Fibroblast of the conjunctiva (primary cell): Measurements from ENCODE around the gene GLMN.
"Not testable (repeated sequence)": the region's sequence is repeated elsewhere in the genome, so short reads cannot be mapped to it uniquely, and the experiment has no call there.

Experiments used
- DNase-seq: peaks from one replicate; pipeline ENCODE4 v3.0.0-alpha.2; 2010; ENCODE audit warnings: low read depth

The GLMN gene

DNA sequence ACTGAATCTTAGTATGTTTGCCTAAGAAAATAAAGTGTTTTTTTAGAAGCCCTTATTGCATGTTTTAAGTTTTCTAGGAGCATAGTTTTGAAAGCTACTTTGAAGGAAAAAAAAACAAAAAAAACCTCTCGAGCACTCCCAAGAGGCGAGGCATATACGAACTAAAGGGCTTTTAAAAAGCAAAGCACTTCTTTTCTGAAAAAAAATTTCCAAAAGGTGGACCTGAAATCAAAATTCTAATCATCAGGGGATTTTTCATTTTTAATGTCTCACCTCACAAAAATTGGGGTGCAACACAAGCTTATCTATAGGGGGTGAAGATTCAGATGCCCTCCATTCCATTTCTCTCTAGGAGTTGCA lies 594 bp downstream of the GLMN start:
- no peak for DNase-seq

DNA sequence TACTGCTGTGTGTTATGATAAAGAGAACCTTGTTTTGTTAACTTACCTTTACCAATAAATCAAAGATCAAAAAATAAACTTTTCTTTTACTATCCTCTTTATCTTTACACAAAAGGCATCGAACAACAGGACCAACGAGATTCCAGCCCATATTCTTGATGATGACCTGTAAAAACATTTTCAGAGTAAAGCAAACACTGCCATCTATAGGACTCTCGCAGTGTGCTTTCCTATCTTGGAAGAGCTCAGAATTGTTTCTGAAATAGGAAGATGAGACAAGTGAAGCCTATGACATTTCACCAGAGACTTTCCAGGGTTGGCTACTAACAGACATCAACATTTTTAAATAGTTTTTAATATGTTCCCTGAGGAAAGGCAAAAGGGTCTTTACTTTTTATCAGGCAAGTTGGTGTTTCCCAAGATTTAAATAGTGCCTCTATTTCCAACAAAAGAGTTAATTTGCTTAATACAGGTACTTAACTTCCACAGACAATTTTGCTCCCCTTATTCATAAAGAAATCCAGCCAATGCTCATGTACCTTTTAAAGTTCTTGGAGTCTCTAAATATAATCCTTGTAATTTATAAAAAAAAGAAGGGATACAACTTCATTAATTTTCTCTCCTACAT lies 7.3 kb downstream of the GLMN start:
- peak; percentile 62 for DNase-seq

DNA sequence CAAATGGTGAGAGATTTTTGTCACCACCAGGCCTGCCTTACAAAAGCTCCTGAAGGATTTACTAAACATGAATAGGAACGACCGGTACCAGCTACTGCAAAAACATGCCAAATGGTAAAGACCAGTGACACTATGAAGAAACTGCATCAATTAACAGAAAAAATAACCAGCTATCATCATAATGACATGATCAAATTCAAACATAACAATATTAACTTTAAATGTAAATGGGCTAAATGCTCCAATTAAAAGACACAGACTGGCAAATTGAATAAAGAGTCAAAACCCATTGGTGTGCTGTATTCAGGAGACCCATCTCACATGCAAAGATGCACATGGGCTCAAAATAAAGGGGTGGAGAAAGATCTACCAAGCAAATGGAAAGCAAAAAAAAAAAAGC lies 17.4 kb downstream of the GLMN start:
- DNase-seq = not testable (repeated sequence)

DNA sequence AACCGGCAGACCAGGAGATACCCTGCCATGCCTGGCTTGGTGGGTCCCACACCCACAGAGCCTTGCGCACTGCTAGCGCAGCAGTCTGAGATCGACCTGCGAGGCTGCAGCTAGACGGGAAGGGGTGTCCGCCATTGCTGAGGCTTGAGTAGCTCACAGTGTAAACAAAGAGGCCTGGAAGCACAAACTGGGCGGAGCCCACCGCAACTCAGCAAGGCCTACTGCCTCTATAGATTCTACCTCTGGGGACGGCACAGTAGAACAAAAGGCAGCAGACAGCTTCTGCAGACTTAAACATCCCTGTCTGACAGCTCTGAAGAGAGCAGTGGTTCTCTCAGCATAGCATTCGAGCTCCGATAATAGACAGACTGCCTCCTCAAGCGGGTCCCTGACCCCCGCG lies 19.0 kb downstream of the GLMN start:
- DNase-seq = not testable (repeated sequence)

DNA sequence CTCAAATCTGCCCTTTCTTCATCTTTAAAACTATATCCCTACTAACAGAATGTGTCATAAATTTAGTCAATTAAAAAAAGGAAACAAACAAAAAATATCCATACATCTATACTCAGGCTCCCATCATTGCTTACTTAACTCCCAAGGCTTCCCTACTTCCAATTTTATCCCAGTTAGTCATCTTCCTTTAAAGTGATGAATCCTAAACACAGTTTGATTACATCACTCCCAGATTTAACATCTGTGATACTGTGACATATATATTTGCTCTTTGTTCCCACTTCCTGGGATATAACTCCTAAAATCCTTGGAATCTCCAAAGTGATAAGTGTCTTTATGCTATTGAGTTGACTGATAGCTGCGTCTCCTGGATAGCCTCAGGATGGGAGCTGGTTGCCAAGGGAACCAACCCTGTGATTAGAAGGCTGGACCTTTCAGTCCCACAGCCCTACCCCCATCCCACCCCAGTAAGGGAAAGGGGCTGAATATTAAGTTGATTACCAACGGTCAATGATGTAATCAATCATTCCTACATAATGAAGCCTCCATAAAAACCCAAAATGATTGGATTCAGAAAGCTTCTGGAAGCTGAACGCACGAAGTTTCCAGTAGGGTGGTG lies 21.6 kb downstream of the GLMN start:
- DNase-seq = no peak

DNA sequence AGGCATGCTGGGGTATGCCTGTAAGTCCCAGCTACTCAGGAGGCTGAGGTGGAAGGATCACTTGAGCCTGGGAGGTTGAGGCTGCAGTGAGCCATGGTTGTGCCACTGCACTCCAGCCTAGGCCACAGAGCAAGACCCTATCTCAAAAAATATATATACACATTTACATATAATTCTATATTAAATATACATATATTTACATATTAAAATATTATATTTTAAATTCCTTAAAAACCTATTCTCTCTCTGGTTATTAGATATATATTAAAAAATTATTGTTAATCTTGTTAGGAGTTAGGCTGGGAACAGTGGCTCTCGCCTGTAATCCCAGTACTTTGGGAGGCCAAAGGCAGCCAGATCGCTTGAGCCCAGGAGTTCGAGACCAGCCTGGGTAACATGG lies 22.7 kb downstream of the GLMN start:
- DNase-seq = no peak

DNA sequence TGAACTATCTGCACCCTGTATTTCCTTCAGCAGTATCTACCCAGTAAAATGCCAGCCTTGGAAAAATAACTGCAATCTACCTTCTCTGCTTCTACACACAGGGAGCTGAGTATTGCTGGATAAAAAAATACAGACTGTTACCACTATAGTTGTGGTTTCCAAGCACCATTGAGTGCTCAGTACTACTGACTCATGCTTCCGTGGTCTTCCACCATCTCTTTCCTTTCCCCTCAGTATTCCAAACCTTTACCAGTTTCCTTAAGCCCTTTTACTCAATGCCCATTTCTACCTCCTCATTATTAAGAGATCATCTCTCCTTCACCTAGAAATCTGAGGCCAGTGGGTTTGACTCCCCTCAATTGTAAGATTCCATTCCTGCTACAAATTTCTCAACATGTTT lies 23.8 kb downstream of the GLMN start:
- DNase-seq = no peak

DNA sequence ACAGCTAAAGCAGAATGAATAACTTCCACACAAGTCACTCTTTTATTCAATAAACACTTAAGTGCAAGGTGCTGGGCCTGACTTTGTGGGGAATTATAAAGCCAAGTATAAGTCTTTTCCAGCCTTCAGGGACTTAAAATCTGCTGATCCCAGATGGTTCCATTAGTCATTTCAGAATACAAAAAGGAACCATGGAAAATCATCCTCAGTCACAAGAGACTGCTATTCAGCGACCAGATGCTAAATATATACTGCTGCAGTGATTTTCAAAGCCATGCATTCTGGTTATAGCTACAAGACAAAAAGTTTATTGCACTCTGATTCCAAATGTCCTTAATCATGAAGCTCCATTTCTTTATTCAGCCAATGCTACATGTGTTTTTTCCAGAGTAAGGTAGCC lies 25.7 kb downstream of the GLMN start:
- no peak for DNase-seq

DNA sequence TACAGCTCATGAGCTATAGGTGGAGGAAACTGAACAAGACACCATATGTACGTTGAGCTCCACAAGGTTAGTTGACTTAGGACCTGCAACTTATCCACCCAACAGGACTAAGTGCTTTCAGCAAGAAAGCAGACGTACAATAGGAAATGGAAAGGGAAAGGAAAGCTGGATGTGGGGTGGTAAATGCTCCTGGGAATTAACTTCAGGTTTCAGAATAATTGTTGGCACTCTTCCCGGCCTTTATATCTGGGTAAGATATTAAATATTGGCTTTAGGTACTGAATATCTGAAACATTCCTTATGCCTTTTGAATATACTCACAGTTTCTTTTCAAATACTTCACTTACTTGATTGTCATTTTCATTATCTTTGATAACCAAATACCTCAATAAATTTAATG lies 36.3 kb downstream of the GLMN start:
- DNase-seq = no peak

DNA sequence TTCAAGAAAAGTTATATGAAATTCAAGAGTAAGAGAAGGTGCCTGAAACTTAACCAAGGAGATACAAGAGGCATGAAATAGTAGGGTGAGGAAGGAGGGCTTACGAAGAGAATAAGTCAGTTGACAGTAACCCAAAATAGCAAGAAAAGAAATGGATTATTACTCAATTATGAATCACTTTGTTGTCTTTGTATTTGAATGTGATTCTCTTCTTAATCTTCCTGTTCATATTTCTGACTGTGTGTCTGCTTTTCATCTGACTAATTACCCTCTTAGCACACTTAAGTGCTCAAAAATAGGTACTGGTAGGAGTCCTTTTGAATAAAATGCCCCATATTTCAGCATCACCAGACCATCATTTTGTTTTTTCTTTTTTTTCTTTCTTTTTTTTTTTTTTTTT lies 39.4 kb downstream of the GLMN start:
- DNase-seq = no peak

DNA sequence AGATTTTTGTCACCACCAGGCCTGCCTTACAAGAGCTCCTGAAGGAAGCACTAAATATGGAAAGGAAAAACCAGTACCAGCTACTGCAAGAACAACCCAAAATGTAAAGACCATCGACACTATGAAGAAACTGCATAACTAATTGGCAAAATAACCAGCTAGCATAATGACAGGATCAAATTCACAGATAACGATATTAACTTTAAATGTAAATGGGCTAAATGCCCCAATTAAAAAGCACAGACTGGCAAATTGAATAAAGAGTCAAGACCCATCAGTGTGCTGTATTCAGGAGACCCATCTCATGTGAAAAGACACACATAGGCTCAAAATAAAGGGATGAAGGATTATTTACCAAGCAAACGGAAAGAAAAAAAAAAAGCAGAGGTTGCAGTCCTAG lies 44.1 kb downstream of the GLMN start:
- not testable (repeated sequence) for DNase-seq

DNA sequence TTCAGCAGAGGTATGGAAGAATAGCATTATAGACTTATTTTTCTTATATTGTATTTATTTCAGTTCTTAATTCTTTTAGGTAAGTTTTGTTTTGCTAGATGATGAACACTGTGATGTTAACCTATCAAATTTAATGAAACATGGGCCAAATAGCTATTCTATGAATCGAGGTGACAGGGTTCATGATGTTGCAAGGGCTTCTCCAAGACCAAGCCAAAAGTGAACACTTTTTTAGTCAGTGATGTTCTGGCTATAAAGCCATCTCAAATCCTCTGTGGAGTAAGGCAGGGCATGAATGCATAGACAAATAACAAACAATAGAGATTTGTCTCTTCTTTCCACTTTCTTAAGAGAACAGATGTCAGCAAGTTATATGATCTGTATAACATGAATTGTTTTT lies 54.4 kb downstream of the GLMN start:
- DNase-seq = peak; percentile 1

DNA sequence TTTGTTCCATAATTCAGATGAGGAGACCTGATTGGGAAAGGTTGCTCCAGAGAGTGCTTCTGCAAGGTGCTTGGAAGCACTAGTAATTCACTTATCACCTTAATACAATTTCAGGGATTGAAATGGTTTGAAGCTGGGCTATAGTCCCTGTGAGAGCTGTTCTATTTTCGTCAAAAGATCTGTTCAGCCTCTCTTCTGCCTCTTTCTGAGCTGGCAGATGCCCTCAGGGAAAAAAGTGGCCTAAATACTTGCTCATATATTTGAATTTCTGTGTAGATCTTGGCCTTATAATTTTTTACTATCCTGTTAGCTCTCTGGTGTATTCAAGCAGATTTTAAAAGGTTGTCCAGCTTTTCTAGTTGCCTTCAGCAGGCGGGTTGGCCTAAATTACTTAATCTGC lies 58.8 kb downstream of the GLMN start:
- no peak for DNase-seq

DNA sequence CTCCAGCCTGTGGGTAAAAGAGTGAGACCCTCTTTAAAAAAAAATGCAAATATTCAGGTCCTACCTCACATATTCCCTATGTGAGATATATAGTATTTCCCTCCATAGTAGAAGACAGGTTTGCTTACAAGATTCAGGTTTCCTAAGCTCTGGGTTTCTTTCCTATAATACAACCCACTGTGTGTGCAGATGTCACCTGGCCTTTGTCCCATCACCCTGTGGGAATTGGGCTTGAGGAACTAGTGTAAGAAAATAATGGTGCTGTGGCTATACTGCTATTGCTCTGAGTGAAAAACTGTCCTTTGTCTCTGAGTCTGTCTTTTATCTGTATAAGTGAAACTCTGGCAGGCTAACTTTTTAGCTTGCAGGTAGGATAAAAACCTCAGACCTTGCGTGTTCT lies 68.1 kb downstream of the GLMN start:
- DNase-seq = no peak

DNA sequence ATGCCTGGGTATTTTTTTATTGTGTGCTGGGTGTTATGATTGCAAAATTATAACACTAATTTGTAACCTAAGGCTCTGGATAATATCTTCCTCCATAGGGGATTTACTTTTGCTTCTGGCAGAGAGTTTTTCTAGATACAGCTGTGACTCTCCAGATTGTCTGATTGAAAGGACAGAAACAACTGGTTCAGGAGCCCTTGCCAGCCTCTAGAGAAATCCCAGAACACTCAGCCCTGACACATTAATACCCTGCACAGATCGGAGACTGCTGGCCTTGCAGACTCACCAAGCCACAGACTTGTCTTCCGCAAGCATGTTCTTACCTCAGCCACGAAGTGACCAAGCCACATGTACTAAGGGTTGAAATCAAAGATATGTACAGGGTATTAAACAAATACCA lies 70.4 kb downstream of the GLMN start:
- no peak for DNase-seq

DNA sequence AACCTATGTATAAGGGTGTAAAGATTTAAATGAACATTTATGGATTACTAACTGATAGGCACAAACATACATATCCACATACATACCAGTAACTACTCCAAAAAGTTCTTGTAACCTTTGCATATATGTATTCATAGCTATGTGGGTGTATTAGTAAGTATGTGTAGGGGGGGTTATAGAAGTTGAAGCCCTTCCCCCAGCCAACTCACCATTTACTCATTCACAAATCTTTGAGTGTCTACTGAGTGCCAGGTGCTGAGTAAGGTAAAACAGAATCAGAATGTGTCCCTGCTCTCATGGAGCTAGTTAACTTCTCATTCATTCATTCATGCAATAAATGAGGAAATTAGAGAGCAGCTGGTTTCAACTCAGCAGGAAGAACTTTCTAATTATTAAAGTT lies 79.8 kb downstream of the GLMN start:
- DNase-seq = no peak

DNA sequence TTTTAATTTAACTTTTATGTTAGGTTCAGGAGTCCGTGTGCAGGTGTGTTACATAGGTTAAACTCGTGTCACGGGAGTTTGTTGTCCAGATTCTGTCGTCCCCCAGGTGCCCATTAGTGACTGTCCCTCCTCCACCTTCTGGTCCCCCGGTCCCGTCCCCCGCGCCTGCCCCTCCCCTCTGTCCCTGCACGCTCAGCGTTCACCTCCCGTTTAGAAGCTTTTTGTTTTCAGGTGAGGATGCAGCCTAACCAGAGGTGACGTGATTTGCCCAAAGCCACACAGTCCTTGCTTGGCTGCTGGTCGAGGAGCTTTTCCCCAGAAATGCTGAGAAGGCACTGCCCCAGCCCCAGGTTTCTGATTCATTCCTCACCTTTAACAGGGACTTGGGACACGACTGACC lies 80.2 kb downstream of the GLMN start:
- no peak for DNase-seq

DNA sequence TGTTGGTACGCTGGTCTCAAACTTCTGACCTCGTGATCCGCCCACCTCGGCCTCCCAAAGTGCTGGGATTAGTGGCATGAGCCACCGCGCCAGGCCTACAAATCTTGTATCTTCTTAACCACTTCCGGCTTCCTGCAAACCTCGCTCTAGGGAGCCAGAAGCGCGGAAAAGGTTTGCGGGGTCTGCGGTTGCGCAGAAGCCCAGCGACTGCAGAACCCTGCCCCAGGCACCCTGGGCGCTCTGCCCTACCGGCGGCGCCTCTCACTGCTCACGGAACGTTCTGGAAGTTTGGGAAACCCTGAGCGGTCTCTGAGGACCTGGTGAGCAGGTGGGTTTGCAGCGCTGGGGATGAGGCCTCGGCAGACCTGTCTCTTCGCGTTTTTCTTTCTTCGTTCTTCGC lies 81.1 kb downstream of the GLMN start, which contains the start of gene C1orf146:
Gene C1orf146, plus strand, starts transcription at position 195 of the 400 bp plus-strand sequence. CDS start 13,506 bp downstream, outside the sequence.
- no peak for DNase-seq

DNA sequence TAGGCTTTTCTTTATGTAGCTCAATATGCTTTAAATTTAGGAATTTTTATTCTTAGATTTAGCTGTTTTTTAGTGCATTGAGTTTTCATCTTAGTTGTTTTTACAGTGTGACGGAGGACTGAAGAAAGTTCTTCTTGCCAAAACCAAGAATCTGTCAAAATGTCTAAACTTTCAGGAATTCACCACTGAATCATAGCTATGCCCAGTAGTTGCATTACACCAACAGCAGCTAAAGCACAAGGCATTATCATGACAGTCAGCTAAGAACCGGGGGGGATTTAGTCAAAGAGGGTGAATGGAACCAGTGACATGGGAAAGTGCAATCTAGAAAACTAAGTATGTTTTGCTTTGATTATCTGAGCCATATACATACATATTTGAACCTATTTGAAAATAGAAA lies 87.6 kb downstream of the GLMN start:
- peak; percentile 6 for DNase-seq

DNA sequence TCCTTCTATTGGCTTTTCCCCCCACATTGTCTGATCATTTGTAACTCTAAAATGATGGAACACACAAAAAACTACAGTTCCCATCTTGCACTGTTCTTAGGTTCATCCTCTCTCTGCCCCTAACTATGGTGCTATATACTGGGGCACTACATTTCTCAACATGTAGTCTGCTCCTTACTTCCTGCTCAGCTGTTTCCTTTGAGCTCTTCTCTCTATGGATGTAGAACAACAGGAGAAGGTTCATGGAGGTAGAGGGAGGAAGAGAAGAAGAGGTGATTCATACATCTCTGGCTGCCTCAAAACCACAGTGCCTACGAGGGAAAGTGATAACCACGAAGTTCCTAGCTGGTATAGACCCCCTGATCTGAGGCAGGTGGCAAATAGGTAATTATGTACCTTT lies 88.1 kb downstream of the GLMN start:
- DNase-seq = no peak

DNA sequence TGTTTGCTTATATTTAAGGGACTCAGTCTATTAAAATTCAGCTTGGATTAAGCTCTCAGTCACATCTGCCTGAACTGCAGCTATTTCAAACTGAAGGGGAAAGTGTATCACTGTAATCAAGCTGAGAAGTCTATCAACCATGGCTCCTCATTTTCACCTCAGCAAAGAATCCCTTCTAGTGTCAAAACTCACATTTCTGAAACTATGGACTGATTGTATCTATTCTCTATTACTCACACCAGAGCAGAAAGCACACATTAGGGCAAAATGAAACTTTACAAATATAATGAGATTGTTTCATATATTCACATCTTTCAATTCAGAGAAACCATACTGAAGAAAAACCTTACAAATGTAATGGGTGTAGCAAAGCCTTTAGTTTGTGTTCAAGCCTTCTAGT lies 95.7 kb downstream of the GLMN start:
- no peak for DNase-seq

DNA sequence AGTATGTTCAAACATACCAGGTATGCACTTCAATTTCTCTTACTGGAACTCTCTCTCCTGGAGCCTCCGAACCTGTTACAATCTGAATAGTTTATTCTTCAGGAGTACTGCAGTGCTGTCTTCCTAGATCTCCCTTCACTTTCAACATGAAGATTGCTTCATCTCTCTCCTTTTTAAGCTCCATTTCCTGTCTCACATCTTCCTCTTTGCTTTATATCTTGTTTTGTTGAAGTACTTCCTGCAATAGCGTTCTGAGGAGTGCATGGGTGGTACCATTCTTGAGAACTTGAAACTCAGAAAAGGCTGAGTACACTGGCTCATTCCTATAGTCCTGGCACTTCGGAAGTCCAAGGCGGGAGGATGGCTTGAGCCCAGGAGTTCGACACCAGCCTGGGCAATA lies 96.8 kb downstream of the GLMN start:
- DNase-seq = no peak
